GM12873 (cell line): ENCODE measurements around the gene GMFB.

Source experiments
- CTCF ChIP-seq: IDR thresholded peaks from 2 replicates; pipeline ENCODE4 v1.5.1; 2012; ENCODE audit warnings: low read depth, mild to moderate bottlenecking, moderate library complexity, low read length, control low read depth; ENCODE audit not compliant: insufficient read depth; ENCODE audit errors: missing control alignments

The GMFB gene

GRCh38 chr14:54459106-54459505, 29.7 kb downstream of the GMFB start:
- TF ChIP-seq CTCF = no peak

- TF ChIP-seq CTCF = no peak
Measured at GRCh38 chr14:54457609-54457996, 31.2 kb downstream of the GMFB start.

- TF ChIP-seq CTCF = no peak
Measured at GRCh38 chr14:54455363-54455762, 33.4 kb downstream of the GMFB start.

DNA sequence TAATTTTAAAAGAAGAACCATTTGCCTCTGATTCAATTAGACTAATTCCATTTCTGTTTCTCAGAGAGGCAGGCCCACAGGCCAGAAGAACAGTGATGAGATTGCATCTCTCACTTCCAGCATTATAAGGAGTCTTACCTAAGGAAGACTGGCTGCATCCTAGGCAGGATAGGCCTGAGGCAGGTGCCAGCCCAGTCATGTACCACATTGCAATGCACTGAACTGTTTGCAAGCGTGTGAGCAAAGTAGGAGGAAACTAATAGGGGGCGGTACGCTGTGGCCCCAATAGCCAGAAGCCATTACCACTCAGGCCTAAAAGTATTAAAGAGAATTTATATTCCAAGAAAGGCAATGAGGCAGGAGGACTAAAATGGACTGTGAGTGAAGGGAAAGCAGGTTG, 35.5 kb downstream of the GMFB start:
- no peak for TF ChIP-seq CTCF

GRCh38 chr14:54451961-54452360, 36.8 kb downstream of the GMFB start:
- TF ChIP-seq CTCF = no peak

GRCh38 chr14:54451121-54451601, 37.6 kb downstream of the GMFB start:
- TF ChIP-seq CTCF = no peak

- TF ChIP-seq CTCF = no peak
Measured at GRCh38 chr14:54450535-54450934, 38.2 kb downstream of the GMFB start.

DNA sequence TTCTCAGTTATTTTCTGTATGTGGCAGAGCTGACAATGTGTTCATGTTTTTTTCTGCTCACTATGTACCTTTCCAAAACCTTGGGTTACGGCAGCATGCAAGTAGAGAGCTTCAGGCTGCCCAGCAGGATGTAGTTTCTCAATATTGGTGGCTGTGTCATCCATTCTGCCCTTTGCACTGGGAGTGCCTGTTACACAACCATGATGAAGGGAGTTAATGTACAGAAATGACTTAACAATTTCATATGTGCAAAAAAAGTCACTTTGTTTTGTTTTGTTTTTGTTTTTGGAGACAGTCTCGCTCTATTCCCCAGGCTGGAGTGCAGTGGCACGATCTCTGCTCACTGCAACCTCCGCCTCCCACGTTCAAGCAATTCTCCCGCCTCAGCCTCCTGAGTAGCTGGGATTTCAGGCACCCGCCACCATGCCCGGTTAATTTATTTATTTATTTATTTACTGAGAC, 41.5 kb downstream of the GMFB start:
- no peak for TF ChIP-seq CTCF
